ENCODE measurements around the gene KRR1.
A peak's percentile ranks its signal among the peaks of the same experiment; 100 is the strongest.

KRR1 gene

DNA sequence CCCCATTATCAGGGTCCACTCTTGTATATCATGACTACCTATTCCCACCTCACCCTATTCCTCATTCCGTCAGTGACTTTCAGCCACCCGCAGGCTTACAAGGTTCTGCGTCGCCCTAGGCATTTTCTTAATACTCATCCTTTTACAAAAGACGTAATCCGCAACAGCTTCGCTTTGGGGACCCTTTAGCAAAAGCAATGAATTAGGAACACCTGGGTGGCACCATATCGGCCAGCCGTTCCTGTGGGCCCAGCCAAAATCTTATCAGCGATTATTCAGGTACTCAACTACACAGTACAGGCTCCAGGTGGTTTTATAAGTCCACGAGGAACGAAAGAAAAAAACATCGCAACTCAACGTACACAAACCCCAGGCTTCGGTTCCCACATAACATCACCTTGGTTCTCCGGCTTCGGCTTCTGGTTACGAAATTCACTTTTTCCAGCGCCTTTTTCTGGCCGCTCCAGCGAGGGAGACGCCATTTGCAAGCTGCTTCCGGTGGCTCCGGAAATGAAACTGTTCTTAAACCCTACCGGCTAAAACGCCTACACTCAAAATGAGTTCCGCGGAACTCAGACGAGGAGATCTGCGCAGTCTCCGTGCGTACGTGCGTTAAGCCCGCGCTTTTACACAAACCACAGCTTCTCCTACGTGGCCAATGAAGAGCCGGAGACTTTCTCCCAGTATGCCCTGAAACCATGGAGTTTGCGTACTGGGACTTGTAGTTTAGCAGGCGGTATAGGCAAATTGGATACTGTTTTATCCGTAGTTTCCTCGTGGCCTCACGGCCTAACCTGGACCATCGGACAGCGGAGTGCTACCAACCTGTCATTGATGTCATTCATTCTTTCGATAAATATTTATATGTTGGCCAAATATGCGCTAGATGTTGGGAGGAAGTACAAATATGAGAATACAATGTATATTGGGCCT is at the start of gene KRR1:
Gene KRR1, minus strand, starts transcription at position 494 of the 933 bp plus-strand sequence. Its CDS starts 12 bp downstream, at position 482.
- DNase-seq = peak; percentile 96

DNA sequence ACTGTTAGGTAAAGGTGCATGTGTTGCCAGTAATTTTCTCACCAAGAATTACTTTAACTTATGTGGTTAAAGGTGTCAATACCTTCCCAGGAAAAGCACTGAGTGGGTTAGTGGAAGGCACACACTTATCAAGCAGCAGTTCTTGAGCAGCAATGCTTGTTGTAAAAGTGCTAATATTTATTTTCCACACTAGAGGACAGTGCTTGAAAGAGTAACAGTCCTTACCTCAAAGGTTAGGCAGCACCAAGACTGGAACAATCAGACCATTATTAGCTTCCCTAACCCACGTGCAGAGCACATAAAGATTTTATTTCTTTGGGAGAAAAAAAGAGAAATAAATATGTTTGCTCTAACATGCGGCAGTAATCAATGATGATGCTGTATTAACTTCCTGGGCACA is 48.8 kb upstream of the KRR1 start:
- DNase-seq = peak; percentile 7

DNA sequence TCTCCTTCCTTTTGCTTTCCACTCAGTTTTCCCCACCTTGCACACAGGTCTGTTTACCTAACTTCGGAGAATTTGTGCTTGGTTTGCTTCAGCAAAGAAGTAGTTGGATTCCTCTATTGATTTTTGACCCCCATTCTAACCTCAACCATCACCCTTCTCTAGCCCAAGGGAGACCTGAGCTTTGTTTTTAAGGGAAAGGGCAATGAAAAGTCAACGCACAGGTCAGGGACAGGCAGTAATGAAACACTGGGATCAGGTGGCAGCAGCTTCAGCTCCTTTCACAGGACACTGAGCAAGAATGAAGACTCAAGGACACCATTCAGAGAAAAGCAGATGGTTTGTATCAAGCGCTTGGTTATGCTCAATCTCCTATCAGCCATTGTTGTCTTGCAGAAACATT is 46.9 kb upstream of the KRR1 start:
- no peak for DNase-seq

DNA sequence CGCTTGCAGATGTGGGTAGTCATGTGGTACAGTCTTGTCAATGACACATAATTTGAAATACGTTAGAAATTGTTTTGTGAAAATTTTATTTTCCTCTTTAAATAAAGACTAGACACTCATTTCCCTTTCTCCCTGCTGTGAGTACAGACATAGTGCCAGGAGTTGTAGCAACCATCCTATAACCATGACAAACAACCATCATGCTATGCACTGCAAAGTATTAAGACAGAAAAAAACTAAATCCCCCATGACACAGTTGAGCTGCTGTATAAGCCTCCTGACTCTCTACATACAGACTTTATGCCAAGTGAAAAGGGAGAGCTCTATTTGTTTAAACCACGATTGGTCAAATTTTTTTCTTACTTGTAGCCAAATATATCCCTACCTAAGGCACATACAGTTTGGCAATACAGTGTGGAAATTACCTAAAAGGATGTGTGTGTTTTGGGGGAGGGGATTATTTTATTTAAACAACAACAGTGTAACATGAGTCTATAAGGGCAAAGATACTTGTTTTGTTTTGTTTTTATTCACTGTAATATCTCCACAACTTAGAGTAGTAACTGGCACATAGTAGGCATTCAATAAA is 45.0 kb upstream of the KRR1 start:
- no peak for DNase-seq

DNA sequence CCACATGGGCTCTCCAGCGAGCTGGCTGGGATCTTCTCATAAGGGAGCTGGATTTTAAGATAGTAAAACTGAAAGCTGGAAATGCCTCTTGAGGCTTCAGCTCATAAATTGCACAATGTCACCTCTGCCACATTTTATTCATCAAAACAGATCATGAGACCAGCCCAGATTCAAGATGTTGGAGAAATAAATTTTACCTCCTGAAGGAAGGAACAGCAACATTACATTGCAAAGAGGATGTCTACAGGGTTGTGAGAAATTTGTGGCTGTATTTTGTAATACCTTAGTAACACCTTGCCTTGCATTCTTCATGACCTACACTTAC is 43.1 kb upstream of the KRR1 start:
- DNase-seq = no peak

DNA sequence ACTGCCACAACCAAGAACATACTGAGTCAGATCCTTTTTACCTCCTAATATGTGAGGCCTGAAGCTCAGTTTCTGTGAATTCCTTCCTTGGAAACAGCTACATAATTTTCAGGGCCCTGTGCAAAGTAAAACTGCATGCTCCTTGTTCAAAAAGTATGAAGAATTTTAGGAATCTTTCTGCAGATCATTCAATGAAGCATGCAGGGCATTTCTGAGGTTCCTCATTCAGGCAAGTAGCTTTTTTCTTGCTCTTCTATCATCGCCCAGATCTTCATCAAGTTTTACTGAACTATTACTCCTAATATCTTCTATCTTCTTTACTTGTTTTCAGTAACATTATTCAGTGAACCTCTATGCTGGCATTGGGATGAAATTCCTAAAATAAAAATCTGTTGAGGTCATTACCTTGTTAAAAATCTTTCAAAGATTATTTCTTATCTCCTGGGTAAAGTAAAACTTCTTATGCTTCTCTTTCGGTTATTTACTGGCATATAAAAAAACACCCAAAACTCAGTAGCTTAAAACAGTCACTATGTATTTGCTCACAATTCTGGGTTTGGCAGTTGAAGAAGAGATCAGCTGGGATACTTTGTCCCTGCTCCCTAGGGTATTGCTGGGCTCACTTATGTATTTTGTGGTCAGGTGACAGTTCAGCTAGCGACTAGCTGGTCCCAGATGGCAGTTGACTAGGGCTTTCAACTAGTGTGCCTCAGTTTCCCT is 42.6 kb upstream of the KRR1 start:
- no peak for DNase-seq

DNA sequence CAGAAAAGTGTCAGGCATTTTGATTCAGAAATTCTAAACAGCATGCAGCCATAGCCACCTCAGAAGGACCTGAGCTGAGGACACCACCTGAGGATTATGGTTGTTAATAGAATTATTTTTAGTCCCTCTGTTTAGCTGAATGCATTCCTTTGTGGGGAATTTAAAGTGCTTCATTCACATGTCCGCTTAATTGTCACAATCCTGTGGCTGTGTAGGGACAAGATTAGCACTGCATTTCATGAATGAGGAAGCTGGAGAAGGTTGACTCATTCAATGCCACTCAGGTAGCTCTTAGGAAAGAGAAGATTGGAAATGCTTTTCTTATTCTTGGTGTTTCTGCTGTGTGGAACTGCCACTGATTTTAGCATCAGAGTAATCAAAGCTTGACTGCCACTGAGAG is 42.0 kb upstream of the KRR1 start:
- no peak for DNase-seq

DNA sequence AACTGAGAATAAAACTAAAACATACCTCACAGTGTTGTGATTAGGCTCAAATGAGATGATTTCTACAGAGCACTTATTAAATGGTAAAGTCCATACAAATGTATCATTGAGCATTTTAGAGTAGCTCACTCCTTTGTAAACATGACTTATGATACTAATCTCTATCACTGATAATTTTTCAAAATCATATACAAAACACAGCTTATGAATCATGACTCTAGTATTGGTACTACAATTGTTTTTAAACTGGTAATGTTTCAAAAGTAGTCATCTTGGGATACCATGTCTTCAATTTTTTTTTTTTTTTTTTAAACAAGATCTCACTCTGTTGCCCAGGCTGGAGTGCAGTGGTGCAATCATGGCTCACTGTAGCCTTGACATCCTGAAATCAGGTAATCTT is 40.1 kb upstream of the KRR1 start:
- DNase-seq = no peak

DNA sequence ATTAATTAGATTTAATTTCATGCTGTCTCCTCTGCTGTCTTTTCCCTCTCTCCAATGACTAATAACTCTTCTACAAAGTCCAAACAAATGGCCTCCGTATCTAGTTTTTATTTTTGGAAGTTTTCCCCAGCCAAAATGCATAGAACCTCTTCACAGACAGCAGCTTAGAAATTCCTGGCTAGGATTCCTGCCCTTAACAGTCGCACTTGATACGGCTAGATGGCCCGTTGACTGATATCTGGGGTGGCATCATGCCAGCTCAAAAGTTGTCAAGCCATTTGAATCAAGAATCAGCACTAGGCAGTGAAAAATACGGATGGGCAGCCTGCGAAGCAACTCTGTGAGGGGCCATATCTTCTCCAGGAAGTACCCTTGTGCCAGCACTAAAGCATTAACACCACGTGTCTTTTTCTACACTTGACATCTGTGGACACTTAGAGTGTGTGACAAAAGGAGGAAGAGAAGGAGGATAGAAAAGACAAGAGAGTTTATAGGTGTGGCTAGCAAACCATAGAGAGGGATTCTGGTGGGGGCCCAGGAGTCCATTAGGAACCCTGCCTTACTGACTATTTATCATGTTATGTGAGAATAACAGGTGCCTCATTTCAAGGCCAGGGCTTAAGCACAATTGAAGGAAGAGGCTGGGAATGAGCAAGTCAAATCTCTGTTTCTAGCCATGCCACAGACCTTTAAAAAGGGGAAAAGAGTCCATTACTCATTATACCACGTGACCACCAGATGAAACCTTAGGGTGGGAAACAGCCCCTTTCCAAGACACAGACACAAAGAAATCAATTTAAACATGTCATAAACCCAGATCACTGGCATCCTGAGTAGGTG is 39.2 kb upstream of the KRR1 start:
- DNase-seq = no peak

DNA sequence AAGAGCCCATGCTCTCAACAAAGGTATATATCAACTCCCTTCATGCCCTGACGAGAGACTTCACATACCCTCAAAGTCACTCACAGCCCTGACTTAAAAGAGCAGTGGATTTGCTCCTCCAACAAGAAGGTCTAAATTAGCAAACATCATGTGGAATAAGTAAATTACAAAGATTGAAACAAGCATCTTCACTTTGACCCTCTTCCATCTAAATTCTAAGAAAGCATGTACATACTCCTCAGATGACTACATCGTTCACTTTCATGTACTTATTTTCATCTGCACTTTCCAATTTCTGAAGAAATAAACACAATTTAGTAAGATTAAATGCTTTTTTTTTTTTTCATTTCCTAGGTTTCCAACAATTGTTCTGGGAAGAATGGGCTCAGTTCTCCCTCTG is 38.6 kb upstream of the KRR1 start:
- peak; percentile 8 for DNase-seq

DNA sequence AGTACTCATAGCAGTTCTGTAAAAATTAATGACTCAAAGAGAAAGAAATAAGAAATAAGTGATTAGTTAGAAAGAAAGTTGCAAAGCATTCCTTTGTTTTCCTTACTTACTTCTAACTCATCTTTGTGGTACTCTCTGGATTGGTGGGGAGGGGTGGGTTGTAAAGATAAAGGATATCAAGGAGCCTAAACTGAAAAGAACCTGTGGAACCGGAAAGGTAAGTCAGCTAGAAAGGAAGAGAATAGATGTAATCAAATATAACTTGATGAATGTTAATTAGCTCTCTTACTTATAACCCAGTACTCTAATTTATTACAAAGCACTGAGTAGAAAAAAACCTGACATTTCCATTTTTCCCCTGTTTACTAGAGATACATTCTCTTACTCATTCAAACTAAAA is 37.5 kb upstream of the KRR1 start:
- no peak for DNase-seq

DNA sequence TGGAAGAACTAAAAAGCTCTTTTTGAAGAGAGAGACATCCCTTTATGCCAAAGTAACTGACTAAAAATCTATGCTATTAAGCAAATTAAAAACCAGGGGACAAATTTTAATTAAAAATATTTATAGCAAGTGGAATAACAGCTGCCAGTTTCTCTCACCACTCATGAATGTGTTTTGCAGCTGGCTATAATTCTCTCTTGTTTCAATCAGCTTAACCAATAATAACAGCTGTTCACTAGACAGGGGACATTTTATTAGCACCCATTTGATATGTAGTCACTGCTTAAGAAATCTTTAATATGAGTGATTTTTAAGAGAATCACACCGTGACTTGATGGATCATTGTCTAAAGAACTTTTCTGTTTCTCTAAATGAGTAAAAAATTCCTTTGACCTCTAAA is 34.2 kb upstream of the KRR1 start:
- no peak for DNase-seq

DNA sequence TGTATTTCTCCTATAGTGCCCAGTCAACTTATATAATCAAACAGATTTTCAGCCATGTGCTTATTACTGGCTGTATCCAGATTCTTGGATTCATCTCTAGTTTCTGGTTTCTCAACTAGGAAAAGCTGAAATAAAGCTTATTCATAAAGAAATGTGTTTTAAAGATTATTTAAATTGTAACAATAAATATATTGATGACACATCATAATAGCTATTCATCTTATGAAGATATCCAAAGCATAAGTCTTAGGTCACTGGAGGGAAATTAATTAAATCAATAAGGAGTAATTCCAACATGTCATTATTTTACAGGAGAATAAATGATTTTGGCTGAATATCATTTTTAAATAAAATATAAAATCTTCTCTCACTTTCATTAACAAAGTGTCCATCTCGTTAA is 32.1 kb upstream of the KRR1 start:
- no peak for DNase-seq

DNA sequence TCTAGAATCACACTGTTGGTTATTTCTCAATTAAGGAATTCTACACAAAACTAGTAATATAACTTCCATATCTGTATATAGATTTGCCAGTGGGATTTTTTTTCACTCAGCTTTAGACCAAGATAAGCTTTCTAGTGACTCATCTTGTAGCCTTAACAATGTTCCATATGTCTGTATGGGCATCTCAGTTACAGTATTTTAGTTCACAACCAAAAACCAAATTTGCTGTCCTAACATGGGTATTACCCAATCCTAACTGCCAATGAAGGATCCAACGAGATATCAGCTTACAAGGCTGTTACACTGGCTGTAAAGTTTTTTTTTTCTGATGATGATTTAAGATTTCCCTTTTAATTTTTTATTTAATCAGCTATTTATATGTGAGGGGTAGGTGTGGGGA is 31.5 kb upstream of the KRR1 start:
- no peak for DNase-seq

DNA sequence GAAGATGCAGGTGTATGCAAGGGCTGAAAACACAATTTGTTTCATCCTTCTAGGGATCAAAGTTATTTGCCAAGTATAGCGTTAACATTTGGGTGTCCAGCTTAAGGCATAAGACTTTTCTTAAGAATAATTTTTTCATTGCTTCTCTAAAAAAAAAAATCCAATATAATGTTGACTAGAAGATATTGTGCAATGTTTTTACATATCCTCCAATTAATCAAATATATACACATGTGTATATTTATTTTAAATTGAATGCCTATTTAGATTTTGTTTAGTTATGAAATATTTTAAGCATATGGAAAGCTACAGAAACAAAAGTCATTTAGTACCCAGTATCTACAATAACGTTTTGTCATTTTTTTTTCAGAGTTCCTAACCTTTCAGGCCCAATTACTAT is 28.5 kb upstream of the KRR1 start:
- no peak for DNase-seq

DNA sequence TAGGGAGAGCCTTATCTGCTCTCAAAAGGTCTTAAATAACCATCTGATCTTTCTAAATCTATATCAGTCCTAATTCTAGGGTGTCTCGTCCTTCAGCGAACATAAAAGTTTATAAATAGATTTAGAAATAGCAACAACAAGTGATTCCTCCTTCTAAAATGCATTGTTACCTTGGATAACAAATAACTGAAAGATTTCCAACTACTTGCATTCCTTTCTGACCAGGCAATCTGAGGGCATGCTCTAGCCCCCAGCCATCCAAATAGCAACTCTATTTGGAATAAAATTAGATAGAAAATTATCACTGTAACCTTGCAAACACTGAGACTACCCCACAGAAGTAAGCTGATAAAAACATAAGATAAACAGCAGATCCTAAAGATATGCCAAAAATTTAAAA is 21.8 kb upstream of the KRR1 start:
- no peak for DNase-seq

DNA sequence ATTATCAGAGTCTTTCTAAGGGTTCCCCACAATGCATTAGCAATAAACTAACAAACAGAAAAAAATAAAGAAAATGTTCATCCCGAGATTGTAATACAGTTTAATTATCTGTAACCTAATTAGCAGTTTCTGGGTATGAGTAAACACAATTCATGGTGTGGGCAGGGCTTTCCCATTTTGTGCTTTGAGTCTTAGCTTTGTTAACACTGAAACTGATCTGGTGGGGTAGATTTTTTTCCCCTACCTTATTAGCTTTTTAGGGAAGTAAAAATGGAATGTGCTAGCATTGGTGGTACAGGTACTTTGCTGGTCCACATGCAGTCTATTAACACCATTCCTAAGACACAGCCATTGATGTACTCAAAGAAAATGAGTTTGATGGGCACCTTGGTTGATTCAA is 18.4 kb upstream of the KRR1 start:
- DNase-seq = no peak

DNA sequence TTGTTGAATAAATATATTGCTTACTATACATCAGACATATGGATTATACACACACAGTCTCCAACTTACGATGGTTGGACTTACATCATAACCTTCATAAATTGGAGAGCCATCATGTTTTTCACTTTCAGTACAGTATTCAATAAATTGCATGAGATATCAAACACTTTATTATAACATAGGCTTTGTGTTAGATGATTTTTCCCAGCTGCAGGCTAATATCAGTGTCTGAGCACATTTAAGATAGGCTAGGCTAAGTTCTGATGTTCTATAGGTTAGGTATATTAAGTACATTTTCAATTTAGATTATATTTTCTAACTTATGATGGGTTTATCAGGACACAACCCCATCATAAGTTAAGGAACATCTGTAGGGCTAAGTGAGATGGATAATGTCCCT is 17.9 kb upstream of the KRR1 start:
- DNase-seq = no peak

DNA sequence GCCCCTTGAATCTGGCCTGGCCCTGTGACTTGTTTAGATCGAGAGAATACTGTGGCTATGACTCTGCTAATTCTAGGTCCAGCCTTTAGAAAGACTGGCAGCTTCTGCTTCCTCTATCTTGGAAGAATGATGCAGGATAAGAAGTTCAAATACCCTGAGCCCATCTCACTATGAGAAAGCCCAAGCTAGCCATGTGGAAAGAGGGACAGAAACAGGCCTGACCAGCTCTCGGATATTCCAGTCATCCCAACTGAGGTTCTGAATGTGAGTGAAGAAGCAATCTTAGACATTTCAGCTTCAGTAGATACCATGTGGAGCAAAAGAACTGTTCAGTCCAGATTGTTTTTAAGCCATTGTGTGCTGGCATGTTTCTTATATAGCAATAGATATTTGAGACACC is 17.3 kb upstream of the KRR1 start:
- no peak for DNase-seq

DNA sequence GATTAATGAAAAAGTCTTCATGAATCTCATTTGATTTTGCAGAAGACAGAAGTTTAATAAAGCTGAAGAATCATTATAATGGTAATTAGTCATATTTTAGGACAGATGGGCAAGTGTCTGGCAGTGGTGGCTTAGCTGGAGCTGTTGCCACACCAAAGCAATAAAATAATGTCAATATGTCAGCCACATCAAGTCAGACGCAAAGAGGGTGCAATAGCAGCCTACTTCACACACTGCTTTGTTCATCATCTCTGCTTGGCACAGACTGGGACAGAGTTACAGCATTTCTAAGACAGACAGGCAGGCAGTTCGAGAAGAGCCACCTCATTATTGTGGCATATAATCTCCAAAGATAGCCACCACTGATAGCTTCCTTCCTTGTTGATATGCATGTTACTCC is 16.9 kb upstream of the KRR1 start:
- DNase-seq = no peak

DNA sequence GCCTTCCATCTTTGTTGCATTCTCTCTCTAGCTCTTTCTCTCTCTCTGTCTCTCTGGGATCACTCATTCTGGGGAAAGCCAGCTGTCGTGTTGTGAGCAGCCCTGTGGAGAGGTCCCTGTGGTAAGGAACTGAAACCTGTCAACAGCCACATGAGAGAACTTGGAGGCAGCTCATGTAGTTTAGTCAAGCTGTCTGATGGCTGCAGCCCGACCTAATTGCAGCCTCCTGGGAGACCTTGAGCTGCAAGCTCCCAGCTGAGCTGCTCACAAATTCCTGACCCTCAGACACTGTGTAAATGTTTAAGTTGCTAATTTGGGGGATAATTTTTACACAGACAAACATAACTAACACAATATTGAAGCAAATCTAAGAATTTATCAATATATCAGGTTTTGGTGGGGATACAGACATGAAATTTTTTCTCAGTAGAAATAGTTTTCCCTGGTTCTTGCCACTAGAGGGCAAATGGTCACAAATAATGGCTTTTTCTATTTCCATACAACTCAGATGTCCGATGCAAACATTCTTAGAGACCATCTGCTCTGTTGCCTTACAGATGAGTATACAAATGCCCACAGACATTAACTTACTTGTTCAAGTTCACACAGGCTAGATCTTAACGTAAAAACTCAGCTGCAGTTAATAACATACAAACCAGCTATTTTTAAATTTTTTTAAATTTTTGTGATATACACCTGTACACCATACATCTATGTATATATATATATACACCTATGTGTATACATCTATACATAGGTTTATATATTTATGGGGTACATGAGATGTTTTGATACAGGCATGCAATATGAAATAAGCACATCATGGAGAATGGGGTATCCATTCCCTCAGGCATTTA is 15.5 kb upstream of the KRR1 start:
- peak; percentile 58 for DNase-seq

DNA sequence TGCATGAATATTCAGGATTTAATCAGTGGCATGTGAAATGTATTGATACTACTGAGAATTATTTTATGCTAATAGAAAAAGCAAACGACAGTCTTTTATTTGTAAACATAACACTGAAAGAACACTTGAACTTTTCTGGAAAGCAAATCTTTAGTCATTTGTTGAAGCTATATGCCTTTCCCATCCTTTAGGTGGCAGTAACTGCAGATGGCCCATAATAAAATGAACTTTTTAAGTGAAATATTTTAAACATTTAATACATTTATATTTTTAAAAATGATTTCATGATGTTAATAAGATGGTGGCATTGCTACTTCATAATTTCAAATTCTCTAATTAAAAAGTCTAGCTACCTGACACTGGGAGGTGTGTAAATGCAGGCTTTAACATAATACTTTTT is 13.9 kb upstream of the KRR1 start:
- no peak for DNase-seq
